GM12801 (cell line): ENCODE results near the gene KCNQ1.

Source experiments
- CTCF ChIP-seq: IDR thresholded peaks from one replicate; pipeline ENCODE4 v1.5.1; 2011; ENCODE audit warnings: control low read depth; ENCODE audit not compliant: insufficient read length; ENCODE audit errors: extremely low read depth

Gene KCNQ1

GRCh38 chr11:2465202-2466068, 20.6 kb downstream of the KCNQ1 start:
- no peak for TF ChIP-seq CTCF

DNA sequence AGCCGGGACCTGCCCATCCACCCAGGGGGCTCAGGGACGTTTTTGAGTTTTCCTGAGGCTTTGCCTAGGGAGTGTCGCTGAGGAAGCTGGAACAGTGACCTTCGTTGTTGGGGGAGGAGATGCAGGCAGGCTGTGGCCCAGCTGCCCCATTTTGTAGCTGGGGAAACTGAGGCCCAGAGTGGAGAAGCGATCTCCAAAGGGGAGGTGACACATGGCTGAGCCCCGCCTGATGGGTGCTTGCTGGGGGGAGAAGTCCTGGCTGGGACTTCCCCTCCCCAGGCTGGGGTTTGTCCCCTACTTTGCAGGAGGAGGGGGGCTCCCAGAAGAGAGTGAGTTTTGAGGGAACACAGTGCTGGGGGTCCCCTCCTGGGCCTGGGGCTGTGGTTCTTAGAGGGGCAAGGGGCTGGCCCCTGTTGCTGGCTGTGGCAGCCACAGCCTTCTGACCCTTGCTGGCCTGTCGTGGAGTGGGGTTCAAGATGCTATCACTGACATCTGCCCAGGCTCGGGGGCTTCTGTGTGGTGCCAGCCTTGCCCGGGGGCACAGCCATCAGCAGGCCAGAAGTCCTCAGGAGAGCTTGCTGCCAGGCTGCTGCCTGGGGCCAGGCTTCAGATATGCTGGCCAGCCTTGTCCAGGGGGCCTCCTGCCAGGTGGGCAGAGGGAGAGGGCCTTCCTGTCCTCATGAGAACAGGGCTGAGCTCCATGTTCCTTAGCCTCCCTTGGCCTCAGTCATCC, 21.4 kb downstream of the KCNQ1 start:
- no peak for TF ChIP-seq CTCF

DNA sequence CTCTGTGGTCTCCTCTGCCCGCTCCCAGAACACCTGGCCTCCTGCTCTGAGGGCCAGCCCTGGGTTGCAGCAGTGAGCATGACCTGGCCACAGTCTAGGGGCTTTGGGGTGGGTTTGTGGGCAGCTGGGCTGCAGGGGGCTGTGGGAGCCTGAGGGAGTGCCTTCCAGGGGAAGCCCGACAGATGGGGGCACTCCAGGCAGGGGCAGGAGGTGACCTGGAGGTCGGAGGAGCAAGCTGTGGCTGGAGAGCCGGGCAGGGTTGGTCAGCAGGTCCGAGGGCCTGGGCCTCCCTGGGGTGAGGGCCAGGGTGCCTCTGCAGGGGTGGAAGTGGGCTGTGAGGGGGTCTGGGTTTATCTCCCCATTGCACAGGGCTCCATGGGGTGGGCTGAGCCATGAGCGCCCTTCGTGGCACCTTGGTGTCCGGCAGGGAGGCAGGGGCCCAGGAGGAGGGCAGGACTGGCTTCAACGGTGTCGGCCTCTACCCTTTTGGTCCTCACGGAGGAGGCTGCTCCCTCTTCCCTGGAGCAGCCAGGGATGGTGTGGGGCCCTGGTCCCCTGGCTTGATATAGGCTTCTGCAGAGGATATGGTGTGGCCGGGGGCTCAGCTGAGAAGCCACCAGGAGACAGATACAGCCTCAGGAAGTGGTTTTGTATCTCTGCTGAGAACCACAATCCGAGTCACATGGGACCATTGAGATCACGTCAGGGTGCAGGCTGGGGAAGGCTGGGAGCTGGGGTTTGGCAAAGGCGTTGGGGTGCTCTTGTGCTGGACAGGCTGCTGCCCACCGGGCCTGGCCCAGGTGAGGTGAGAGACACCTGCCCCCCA, 22.3 kb downstream of the KCNQ1 start:
- TF ChIP-seq CTCF: no peak

DNA sequence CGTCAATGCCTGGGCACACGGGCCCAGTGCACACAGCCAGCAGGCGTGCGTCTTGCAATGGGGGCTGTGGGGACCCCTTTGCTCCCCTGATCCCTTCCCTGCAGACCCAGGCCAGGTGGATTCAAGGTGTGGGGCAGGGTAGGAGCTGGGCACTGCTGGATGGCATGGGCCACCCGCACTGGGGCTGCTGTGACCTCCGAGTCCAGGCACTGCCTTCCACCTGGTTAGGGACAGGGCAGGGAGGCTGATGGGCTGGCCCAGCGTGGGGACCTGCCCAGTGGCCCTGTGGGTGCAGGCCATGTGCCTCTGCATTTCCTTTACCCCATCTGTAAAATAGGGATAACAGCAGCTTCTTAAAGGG, 22.9 kb downstream of the KCNQ1 start:
- no peak for TF ChIP-seq CTCF

DNA sequence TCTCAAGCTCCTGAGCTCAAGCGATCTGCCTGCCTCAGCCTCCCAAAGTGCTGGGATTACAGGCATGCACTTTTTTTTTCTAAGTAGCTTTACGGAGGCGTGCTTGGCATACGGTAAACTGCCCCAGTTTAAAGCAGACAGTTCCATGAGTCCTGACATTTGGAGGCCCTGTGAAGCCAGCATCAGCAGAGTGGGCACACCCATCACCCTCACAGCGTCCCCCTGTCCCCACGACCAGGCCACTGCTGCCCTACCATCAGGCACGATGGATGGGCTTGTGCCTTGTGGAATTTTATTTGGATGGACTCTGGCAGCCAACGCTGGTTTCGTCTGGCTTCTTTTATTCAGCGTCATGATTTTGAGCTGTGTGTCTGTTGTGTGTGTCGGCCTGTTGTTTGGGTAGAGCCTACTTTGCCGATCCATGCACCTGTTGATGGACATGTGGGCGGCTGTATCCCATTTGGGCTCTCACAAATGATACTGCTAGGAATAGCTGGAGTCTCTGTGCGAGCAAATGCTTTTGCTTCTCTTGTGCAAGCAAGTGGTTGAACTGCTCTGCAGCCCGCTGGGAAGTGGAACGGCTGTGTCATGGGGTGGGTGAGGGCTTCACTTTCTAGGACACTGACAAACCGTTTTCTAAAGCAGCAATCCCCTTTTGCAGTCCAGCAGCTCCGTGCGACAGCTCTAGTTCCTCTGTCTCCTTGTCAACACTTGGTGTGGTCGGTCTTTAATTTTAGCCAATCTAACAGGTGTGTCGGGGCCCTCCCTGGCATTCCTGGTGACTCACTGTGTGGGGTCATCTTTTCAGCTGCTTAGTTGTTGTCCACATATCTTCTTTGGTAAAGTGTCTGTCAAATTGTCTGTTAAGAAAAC, 23.8 kb downstream of the KCNQ1 start:
- no peak for TF ChIP-seq CTCF

- TF ChIP-seq CTCF: no peak
These were observed 25.7 kb downstream of the KCNQ1 start for GRCh38 chr11:2470495-2470894.
